A673 (cell line): ENCODE data around the gene IRF2.

Source experiments
- EZH2 ChIP-seq: fragments of 200-600 bp; sonication (generic); IDR thresholded peaks from 2 replicates; pipeline ENCODE4 v1.6.1; 2017; ENCODE audit warnings: borderline replicate concordance, low read depth, mild to moderate bottlenecking, mixed read lengths, antibody characterized with exemption, low read length; ENCODE audit not compliant: poor library complexity, severe bottlenecking
- TF ChIP-seq, protein P1 (sequence below): fragments of 300-800, 200-600 bp; sonication (generic); conservative IDR thresholded peaks from 2 replicates; pipeline ENCODE4 v1.5.1; 2017; ENCODE audit warnings: low read depth, mild to moderate bottlenecking, antibody characterized with exemption, low read length, moderate library complexity, mixed read lengths

DNA sequence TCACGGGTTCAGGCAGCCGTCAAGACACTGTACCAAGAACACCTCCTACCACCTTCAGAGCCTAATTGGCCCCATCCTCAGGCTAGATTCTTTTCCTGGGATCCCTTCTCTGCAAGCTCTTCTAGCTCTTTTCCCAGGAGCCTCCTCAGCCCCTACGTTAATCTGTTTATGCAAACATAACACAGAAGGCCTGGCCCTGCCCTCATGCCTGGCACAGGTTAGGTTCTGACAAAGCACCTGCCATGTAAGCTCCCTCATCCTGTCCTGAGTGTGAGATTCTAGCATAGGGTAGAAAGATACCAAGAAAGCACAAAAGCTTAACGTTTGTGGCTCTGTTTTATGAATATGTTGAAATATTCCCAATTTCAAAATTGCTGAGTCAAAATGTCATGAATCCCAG is 93.6 kb downstream of the IRF2 start:
- TF ChIP-seq, protein P1, sequence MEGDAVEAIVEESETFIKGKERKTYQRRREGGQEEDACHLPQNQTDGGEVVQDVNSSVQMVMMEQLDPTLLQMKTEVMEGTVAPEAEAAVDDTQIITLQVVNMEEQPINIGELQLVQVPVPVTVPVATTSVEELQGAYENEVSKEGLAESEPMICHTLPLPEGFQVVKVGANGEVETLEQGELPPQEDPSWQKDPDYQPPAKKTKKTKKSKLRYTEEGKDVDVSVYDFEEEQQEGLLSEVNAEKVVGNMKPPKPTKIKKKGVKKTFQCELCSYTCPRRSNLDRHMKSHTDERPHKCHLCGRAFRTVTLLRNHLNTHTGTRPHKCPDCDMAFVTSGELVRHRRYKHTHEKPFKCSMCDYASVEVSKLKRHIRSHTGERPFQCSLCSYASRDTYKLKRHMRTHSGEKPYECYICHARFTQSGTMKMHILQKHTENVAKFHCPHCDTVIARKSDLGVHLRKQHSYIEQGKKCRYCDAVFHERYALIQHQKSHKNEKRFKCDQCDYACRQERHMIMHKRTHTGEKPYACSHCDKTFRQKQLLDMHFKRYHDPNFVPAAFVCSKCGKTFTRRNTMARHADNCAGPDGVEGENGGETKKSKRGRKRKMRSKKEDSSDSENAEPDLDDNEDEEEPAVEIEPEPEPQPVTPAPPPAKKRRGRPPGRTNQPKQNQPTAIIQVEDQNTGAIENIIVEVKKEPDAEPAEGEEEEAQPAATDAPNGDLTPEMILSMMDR = no peak
- TF ChIP-seq EZH2 = no peak
